ENCODE measurements around the gene RGS3. TPM values are rescaled to one million over a fixed set of nuclear protein-coding genes. Genes with fewer than 3 reads are reported as not detected.

RGS3 gene
- total and polyA plus RNA-seq, 10 of the 15 experiments (the other 5 are each of a cell fraction or from before 2014, with no cell fraction given) = 2.9 to 138 (median 28.8) TPM

GRCh38 chr9:113590991-113591898, 127.7 kb downstream of the RGS3 start:
- ChIA-PET SMC1A (ENCODE audit: uncharacterized antibody, unreplicated experiment) (interaction anchor here (0.7 to 12.4 kb wide), 18 partner anchors 11 to 316 kb away, joined by 3 to 270 read pairs (median 4); partner anchors contain the start of genes CDC26 and PRPF4), POLR2A (interaction anchor here (1.0 to 1.7 kb wide), 2 partner anchors 9 to 16 kb away, joined by 3 to 5 read pairs; no protein-coding TSS in a partner anchor), CTCF (interaction anchor here (0.6 to 18.0 kb wide), 37 partner anchors 9 to 719 kb away, joined by 3 to 565 read pairs (median 5); partner anchors contain the start of genes ALAD, CDC26, HDHD3 and PRPF4), RAD21 (ENCODE audit: unreplicated experiment) (interaction anchor here (0.6 to 11.4 kb wide), 20 partner anchors 10 to 316 kb away, joined by 3 to 290 read pairs (median 4); partner anchors contain the start of genes C9orf43, CDC26, POLE3 and PRPF4)
- H3K27ac ChIP-seq (ENCODE audit: control insufficient read depth, insufficient read depth) = no peak overlapping the region
- no peak overlapping the region for H3K4me3 ChIP-seq
- WGBS (ENCODE audit: insufficient coverage, insufficient replicate concordance, low lambda C conversion rate, missing lambda C conversion rate) = 48% methylated on average over 20 of the region's 20 CpGs
- no peaks in the 10 kb centered on the region for H3K9me3 ChIP-seq (replicated peaks; ENCODE audit: control insufficient read depth, insufficient read depth, low read length)
- H3K4me1 ChIP-seq (ENCODE audit: control insufficient read depth, insufficient read depth, low read length) = peaks cover 29% of the 10 kb centered on the region
- peak; percentile 66 for FAIRE-seq
- DNase-seq (ENCODE audit: low read depth, low spot score) = no peak
- no peak overlapping the region for H3K4me2 ChIP-seq (ENCODE audit: control insufficient read depth, insufficient read depth)
- TF ChIP-seq CTCF (IDR thresholded peaks at IDR 0.05 in 2 of 3, conservative IDR thresholded peaks at IDR 0.05 in 1 of 3; ENCODE audit: control insufficient read depth in 2 of 3, extremely low read depth in 1 of 3, insufficient read depth in 1 of 3, low read depth in 3 of 3, low read length in 3 of 3) (peak; percentile 87 to 93 (median 92)), BHLHE40 (IDR thresholded peaks at IDR 0.05; ENCODE audit: borderline replicate concordance in 1 of 2, low read depth in 2 of 2, low read length in 1 of 2) (peak; percentile 10 to 47; a peak in 2 of 4 replicates), RELB (IDR thresholded peaks at IDR 0.05; ENCODE audit: low read depth) (no peak), RAD21 (IDR thresholded peaks at IDR 0.05; ENCODE audit: insufficient read depth, low read depth, low read length) (peak; percentile 85), ETV6 (conservative IDR thresholded peaks at IDR 0.05 in 1 of 2, IDR thresholded peaks at IDR 0.05 in 1 of 2; ENCODE audit: borderline replicate concordance in 1 of 2, low read depth in 1 of 2) (no peak), YY1 (IDR thresholded peaks at IDR 0.05; ENCODE audit: low read depth, low read length) (peak; percentile 58; the same call in 1 of the 2 replicates), POU2F2 (IDR thresholded peaks at IDR 0.05; ENCODE audit: borderline replicate concordance, low read depth, low read length) (peak; percentile 69; the same call in 1 of the 3 replicates), SPI1 (IDR thresholded peaks at IDR 0.05; ENCODE audit: borderline replicate concordance, insufficient read depth, low read depth, low read length) (no peak), SMC3 (IDR thresholded peaks at IDR 0.05; ENCODE audit: borderline replicate concordance, low read length) (peak; percentile 92), SP1 (IDR thresholded peaks at IDR 0.05; ENCODE audit: low read depth, low read length) (no peak), ATF3 (IDR thresholded peaks at IDR 0.05; ENCODE audit: borderline replicate concordance, extremely low read depth, low read depth, low read length) (no peak), KLF5 (IDR thresholded peaks at IDR 0.05; ENCODE audit: partially characterized antibody) (no peak), NR2F1 (conservative IDR thresholded peaks at IDR 0.05) (peak; percentile 24; the same call in 1 of the 2 replicates)
- no peak overlapping the region for H3K9ac ChIP-seq (ENCODE audit: control insufficient read depth, insufficient read depth, low read length)
- peak; percentile 72 for ATAC-seq
- intact Hi-C loops (cut with micrococcal nuclease; ENCODE audit: unreplicated experiment) (loop anchor here (1.0 kb wide), 1 partner anchor 64 kb away; no protein-coding TSS in a partner anchor), in situ Hi-C loops (cut with MboI) (no loop called here)
- H3K27me3 ChIP-seq (replicated peaks in 1 of 2; ENCODE audit: control insufficient read depth in 2 of 2, insufficient read depth in 2 of 2, low read length in 1 of 2) = no peaks in the 10 kb centered on the region
- no peak overlapping the region for H2AFZ ChIP-seq (ENCODE audit: control insufficient read depth, low read depth, low read length)
- no TSS peak for BruUV-seq (replicated peaks)
- H4K20me1 ChIP-seq (ENCODE audit: control insufficient read depth, insufficient read depth) = no peaks in the 10 kb centered on the region; the same call in 1 of the 2 replicates
- no peaks in the 10 kb centered on the region; the same call in 1 of the 2 replicates for H3K79me2 ChIP-seq (ENCODE audit: control insufficient read depth, insufficient read depth, low read length)
- peaks cover 10 to 19% of the 10 kb centered on the region in 2 experiments; a peak in 3 of 4 replicates for H3K36me3 ChIP-seq (ENCODE audit: control insufficient read depth in 2 of 2, insufficient read depth in 2 of 2, low read length in 1 of 2)

Measured in GM12878 (cell line).